ENCODE measurements around the gene LSAMP. TPM values are rescaled to one million over a fixed set of nuclear protein-coding genes. Genes with fewer than 3 reads are reported as not detected.

Gene LSAMP
- total and polyA plus RNA-seq, 2 experiments from 2014 or later = 2.0 to 2.9 TPM

GRCh38 chr3:116161575-116162525, 283.4 kb downstream of the LSAMP start:
- TF ChIP-seq ETS1 (IDR thresholded peaks at IDR 0.05) (no peak), CTCF (conservative IDR thresholded peaks at IDR 0.05; ENCODE audit: low read depth in 2 of 2) (no peak), STAT1 (IDR thresholded peaks at IDR 0.05; ENCODE audit: unreplicated experiment) (no peak), ZNF331 (CRISPR knock-in tag; IDR thresholded peaks at IDR 0.05; ENCODE audit: low read depth) (no peak), ZNF462 (CRISPR knock-in tag; IDR thresholded peaks at IDR 0.05) (no peak), CREB1 (CRISPR knock-in tag; IDR thresholded peaks at IDR 0.05; ENCODE audit: low read depth) (no peak), EZH2phosphoT487 (IDR thresholded peaks at IDR 0.05; ENCODE audit: unreplicated experiment) (no peak), POLR2AphosphoS5 (IDR thresholded peaks at IDR 0.05; ENCODE audit: low read depth) (no peak), REST (IDR thresholded peaks at IDR 0.05; ENCODE audit: unreplicated experiment) (no peak), ZNF114 (CRISPR knock-in tag; IDR thresholded peaks at IDR 0.05) (no peak), NANOG (IDR thresholded peaks at IDR 0.05; ENCODE audit: borderline replicate concordance) (no peak), JUNB (IDR thresholded peaks at IDR 0.05; ENCODE audit: unreplicated experiment) (no peak), EZH2 (IDR thresholded peaks at IDR 0.05; ENCODE audit: low read depth, unreplicated experiment) (no peak)
- H3K27me3 Mint-ChIP-seq (ENCODE audit: insufficient read depth, low read depth, poor library complexity) = no peaks in the 10 kb centered on the region
- H3K4me3 ChIP-seq = no peak overlapping the region
- H3K27me3 ChIP-seq (ENCODE audit: insufficient read depth) = no peaks in the 10 kb centered on the region
- H3K27ac ChIP-seq (ENCODE audit: low read depth) = no peak overlapping the region
- H3K4me1 Mint-ChIP-seq = peaks cover 10% of the 10 kb centered on the region
- no peak overlapping the region for H3K4me3 Mint-ChIP-seq
- H3K36me3 Mint-ChIP-seq (ENCODE audit: low read depth) = no peaks in the 10 kb centered on the region
- no peak overlapping the region for H3K27ac Mint-ChIP-seq
- H3K79me2 ChIP-seq (replicated peaks; ENCODE audit: insufficient read depth) = no peaks in the 10 kb centered on the region
- DNase-seq (ENCODE audit: low spot score) (no peak), ATAC-seq (no peak)
- no peaks in the 10 kb centered on the region for H3K9me2 ChIP-seq (ENCODE audit: insufficient read depth)
- H2AFZ ChIP-seq = no peak overlapping the region
- no peaks in the 10 kb centered on the region for H3K9me3 Mint-ChIP-seq
- H4K20me1 ChIP-seq (replicated peaks; ENCODE audit: insufficient read depth) = no peaks in the 10 kb centered on the region
- no peak overlapping the region for H3K4me2 ChIP-seq
- no peaks in the 10 kb centered on the region for H3F3A ChIP-seq (replicated peaks; ENCODE audit: low read depth)
- H3K36me3 ChIP-seq (ENCODE audit: insufficient read depth) = no peaks in the 10 kb centered on the region
- peaks cover 6% of the 10 kb centered on the region; the same call in 1 of the 2 replicates for H3K4me1 ChIP-seq (ENCODE audit: insufficient read depth)
